WI38 (cell line): ENCODE results near the gene NDUFB4.

Source experiments
- H3K4me3 ChIP-seq: 2 replicates; pipeline ENCODE4 v1.5.1; 2011; ENCODE audit warnings: low read depth, mild to moderate bottlenecking, control low read depth, low read length
- TF ChIP-seq, protein P1 (sequence below): IDR thresholded peaks from 2 replicates; pipeline ENCODE4 v1.5.1; 2012; ENCODE audit warnings: low read depth, mild to moderate bottlenecking, control low read depth, low read length

The NDUFB4 gene

DNA sequence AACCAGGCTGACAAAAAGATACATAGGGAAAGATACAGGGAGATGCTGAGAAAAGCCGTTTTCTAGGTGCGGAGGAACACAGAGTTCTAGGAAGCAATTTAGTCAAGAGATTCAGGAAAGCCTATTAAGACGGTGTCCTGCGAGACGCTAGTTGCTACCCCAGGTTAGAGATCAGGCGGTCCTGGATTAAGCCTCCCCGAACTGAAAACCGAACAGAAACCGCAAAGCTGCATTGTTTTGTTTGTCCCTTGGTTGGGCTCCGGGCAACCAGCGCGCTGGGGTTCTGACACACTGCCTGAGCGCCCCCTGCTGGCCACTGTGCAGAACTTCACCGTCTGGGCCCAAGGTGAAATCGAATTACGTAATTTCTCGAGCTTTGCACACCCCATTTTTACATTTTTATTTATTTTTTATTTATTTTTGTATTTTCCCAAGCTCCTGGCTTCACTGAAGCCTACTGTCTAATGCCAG, 37.3 kb upstream of the NDUFB4 start:
- TF ChIP-seq, protein P1, sequence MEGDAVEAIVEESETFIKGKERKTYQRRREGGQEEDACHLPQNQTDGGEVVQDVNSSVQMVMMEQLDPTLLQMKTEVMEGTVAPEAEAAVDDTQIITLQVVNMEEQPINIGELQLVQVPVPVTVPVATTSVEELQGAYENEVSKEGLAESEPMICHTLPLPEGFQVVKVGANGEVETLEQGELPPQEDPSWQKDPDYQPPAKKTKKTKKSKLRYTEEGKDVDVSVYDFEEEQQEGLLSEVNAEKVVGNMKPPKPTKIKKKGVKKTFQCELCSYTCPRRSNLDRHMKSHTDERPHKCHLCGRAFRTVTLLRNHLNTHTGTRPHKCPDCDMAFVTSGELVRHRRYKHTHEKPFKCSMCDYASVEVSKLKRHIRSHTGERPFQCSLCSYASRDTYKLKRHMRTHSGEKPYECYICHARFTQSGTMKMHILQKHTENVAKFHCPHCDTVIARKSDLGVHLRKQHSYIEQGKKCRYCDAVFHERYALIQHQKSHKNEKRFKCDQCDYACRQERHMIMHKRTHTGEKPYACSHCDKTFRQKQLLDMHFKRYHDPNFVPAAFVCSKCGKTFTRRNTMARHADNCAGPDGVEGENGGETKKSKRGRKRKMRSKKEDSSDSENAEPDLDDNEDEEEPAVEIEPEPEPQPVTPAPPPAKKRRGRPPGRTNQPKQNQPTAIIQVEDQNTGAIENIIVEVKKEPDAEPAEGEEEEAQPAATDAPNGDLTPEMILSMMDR: peak; percentile 85
- peak overlapping the region; percentile 67 for H3K4me3 ChIP-seq

DNA sequence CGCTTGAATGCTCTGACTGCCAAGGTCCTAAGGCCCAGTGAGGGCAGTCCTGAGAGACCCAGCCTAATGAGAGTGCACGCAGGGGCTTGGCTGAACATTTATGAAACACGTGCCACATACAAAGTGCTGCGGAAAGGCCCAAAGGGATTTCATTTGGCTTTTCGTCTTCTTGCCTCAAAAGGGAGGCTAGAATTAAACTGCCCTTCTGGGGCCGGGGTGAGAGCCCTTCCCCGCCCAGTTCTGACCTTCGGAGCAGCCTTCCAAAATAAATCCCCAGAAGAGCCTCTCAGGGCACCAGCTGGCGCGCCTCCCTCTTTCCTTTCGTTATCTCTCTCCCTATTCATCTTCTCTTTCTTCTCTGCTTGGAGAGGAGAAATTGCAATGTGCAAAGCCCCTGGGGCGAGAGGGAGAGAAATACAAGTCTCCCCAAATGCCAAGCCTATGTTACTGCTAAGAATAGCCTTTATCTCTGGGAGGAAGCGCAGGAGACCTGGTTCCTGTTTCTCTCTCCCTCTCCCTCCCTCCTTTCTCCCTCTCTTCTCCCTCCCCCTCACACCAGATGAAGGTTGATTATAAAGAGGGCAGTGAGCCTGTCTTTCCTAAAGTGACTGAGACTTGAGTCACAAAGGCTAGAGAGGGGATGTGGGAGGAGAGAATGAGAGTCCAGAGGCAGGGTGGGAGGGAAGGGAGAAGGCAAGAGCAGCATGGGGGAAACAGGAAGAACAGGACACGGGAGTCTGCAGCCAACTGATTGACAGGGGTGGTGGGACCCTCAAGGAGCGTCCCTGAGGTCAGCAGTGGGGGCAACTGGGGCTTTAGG, 36.7 kb upstream of the NDUFB4 start:
- TF ChIP-seq, protein P1: no peak
- peak overlapping the region; percentile 67 for H3K4me3 ChIP-seq

DNA sequence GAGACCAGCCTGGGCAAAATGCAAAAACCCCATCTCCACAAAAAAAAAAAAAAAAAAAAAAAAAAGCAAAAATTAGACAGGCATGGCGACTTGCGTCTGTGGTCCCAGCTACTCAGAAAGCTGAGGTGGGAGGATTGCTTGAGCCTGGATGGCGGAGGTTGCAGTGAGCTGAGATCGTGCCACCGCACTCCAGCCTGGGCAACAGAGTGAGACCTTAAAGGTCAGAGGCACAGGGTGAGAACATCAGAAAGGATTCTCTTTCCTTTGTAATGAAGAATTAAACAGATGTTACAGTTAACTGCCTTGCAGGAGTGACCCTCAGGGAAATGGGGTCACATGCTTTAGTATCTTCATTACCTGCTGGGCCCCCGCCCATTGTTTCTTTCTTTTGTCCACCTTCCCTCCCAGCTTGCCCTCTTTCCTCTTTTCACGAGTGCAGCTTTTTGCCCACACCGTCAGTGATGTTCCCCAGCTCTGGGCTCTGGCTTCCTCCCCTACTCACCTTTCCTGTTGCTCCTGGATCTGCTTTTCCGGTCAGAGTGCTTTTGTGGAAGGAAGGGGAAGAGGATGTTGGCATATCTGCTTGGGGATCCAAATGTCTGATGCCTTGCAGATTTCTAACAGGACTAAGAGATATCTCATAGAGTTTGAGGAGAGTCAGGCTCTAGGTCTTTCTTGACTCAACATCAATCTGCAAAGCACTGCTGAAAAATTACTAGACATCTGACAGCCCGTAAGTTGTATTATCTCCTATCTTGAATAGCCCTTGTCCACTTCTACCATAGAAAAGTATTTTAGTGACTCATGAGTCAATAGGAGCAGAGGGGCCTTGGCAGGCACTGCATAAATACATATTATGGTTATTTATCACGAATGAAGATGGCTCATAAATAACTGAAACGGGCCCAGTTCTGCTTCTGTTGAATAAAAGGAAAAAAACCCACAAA, 35.6 kb upstream of the NDUFB4 start:
- no peak overlapping the region for H3K4me3 ChIP-seq
- TF ChIP-seq, protein P1: no peak

DNA sequence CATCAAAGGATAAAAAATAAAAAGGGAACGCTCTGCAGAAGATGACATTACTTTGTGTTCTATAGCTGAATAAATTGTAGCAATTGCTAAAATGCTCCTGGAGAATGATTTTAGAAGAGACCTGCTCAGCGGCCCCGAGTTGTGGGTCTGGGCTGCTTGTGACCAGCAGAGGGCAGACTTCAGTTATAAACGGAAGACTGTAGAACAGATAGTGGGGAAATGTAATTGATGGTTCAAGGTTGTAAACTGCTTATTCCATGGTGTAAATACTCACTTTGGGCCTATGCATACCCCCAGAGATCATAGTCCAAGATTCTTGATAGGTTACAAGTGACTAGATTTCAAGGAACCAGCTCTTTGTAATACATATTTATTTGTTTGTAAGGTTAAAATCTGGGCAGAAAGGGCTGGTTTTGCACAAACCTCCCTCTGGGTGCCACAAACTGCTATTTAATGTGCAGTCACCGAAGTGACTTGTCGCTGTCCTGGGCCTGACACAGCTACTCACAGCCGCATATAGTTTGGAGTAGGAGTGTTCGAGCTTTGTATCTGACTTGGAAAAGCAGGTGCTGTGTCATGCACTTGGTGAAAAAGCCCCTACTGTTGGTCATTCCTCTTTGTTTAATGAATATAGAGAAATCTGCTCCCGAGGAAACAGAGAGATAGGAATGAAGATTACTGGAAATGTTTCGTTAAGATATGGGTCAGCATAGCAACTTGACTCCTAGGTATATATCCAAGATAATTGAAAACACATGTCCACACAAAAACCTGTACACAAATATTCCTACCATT, 34.7 kb upstream of the NDUFB4 start:
- H3K4me3 ChIP-seq: no peak overlapping the region
- TF ChIP-seq, protein P1: peak; percentile 80

DNA sequence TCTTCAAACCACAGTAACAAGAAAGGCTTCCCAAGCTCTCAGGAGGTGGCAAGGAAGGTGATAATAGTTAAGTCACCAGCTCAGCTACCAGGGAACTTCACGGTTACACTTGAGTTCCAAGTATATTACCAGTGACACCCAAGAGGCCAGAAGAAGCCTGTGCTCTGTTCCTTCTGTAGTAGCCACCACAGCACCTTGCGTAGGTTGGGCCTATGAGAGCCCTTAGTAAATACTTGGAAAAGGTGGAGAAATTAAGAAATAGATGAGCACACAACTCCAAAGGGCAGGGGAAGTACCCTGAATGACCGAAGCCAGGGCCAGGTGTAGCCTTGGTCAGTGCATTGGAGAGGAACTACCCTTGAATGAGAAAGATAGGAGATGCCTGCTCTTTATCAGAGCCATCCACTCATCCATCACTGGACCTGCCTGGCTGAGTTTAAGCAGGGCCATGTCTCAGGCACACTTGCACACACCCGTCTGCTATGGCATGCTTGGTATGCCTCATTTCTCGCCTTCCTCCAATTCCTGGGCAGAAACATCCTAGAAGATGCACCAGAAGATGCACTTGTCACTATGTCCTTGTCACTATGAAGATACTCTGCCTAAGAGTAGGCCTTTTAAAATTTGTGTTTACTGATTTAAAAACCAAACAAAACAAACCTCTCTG, 32.6 kb upstream of the NDUFB4 start:
- TF ChIP-seq, protein P1: no peak

DNA sequence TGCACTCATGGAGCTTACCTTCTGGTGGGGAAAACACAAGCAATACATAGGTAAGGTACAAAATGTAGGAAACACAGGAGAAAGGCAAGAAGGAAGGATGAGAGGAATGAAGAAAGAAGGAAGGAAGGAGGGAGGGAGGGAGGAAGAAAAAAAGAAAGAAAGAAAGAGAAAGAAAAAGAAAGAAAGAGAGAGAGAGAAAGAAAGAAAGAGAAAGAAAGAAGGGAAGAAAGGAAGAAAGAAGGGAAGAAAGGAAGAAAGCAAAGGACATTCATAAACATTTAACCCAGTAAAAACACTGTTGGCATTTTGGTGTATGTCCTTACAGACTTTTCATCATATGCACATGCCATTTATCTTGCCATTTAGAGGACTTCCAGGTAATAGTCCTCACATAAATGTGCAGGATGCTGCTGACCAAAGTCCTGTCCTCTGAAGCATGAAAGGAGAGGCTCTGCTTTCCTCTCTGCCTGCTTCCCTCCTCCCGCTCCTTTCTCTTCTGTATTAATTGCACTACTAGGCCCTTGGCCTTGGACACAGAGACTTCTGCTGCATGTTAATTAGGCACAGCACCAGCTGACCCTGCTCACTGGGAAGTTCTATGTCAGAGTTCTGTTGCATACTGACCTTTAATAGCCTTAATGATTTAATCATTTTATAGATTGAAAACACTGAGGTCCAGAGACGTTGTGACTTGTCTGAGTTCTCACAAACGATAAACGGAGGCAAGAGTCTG, 29.7 kb upstream of the NDUFB4 start:
- H3K4me3 ChIP-seq: no peak overlapping the region
- TF ChIP-seq, protein P1: no peak

More for the DNA sequence above, 32.6 kb upstream of the NDUFB4 start:
- H3K4me3 ChIP-seq: no peak overlapping the region
